HCT116 (cell line): Measurements from ENCODE around the gene ZNF552.

Experiments
- ATF3 ChIP-seq: IDR thresholded peaks from 2 replicates; pipeline ENCODE4 v1.6.1; 2012
- CTCF ChIP-seq, 3 experiments: fragments of 200-600 bp in 1 of 3; sonication (generic) in 1 of 3; IDR thresholded peaks in 2 of 3; conservative IDR thresholded peaks in 1 of 3; 2 replicates each; pipeline ENCODE4 v1.5.1; 2012 to 2017; ENCODE audit warnings: low read depth in 2 of 3, low read length in 2 of 3, antibody characterized with exemption in 1 of 3, borderline replicate concordance in 1 of 3, control low read depth in 1 of 3, mild to moderate bottlenecking in 1 of 3, mixed read lengths in 1 of 3, mixed run types in 1 of 3, moderate library complexity in 1 of 3; ENCODE audit not compliant: insufficient read depth in 1 of 3
- EZH2 ChIP-seq: fragments of 200-600 bp; sonication (generic); IDR thresholded peaks from 2 replicates; pipeline ENCODE4 v1.6.1; 2017; ENCODE audit warnings: antibody characterized with exemption, mixed run types
- EZH2phosphoT487 ChIP-seq: fragments of 200-600 bp; IDR thresholded peaks from 2 replicates; pipeline ENCODE4 v1.6.1; 2018; ENCODE audit warnings: antibody characterized with exemption, borderline replicate concordance
- POLR2A ChIP-seq: IDR thresholded peaks from 2 replicates; pipeline ENCODE4 v1.7.0; 2011; ENCODE audit warnings: borderline replicate concordance; ENCODE audit not compliant: insufficient read depth, insufficient read length; ENCODE audit errors: extremely low read depth
- POLR2AphosphoS5 ChIP-seq: IDR thresholded peaks from 2 replicates; pipeline ENCODE4 v1.6.1; 2011; ENCODE audit warnings: mild to moderate bottlenecking, low read depth, low read length, moderate library complexity
- RAD21 ChIP-seq: IDR thresholded peaks from 2 replicates; pipeline ENCODE4 v1.6.1; 2012; ENCODE audit warnings: low read depth, mild to moderate bottlenecking
- REST ChIP-seq: IDR thresholded peaks from 2 replicates; pipeline ENCODE4 v1.6.1; 2012; ENCODE audit warnings: low read depth
- SP1 ChIP-seq: IDR thresholded peaks from 2 replicates; pipeline ENCODE4 v1.6.1; 2012; ENCODE audit warnings: low read depth
- YY1 ChIP-seq: IDR thresholded peaks from 2 replicates; pipeline ENCODE4 v1.6.1; 2011; ENCODE audit warnings: low read length, low read depth, moderate library complexity, mild to moderate bottlenecking; ENCODE audit not compliant: insufficient replicate concordance; ENCODE audit errors: extremely low read depth
- ZBTB33 ChIP-seq: IDR thresholded peaks from 2 replicates; pipeline ENCODE4 v1.6.1; 2011; ENCODE audit warnings: mild to moderate bottlenecking, low read length, moderate library complexity; ENCODE audit not compliant: insufficient replicate concordance; ENCODE audit errors: extremely low read depth
- ZNF274 ChIP-seq: fragments of 200-500 bp; sonication (Bioruptor generic); IDR thresholded peaks from 2 replicates; pipeline ENCODE4 v1.6.1; 2014; ENCODE audit warnings: mild to moderate bottlenecking, low read depth, low read length, inconsistent platforms

GRCh38 chr19:57802269-57802668 is 12.4 kb downstream of the ZNF552 start:
- no peak for TF ChIP-seq SP1
- TF ChIP-seq ZBTB33, result no peak
- TF ChIP-seq POLR2A, result no peak
- no peak for TF ChIP-seq EZH2phosphoT487
- no peak for TF ChIP-seq POLR2AphosphoS5
- no peak for TF ChIP-seq CTCF (IDR thresholded peaks at IDR 0.05 in 2 of 3, conservative IDR thresholded peaks at IDR 0.05 in 1 of 3; ENCODE audit: borderline replicate concordance in 1 of 3, insufficient read depth in 1 of 3, low read depth in 2 of 3, low read length in 2 of 3)
- TF ChIP-seq EZH2, result no peak
- no peak for TF ChIP-seq RAD21
- no peak for TF ChIP-seq REST
- TF ChIP-seq ATF3, result no peak
- TF ChIP-seq YY1, result no peak
- TF ChIP-seq ZNF274, result no peak
